HG02943 (cell line): ENCODE measurements around the gene PSMD1.
"Not testable (repeated sequence)": the region's sequence is repeated elsewhere in the genome, so short reads cannot be mapped to it uniquely, and the experiment has no call there.

Experiments
- ATAC-seq: cut with Tn5 transposase; IDR thresholded peaks from one replicate; pipeline ENCODE4 v1.9.1; 2021; ENCODE audit warnings: mild to moderate bottlenecking, low read depth, moderate library complexity; ENCODE audit not compliant: unreplicated experiment

The PSMD1 gene

GRCh38 chr2:231140808-231141207 is 84.1 kb downstream of the PSMD1 start:
- not testable (repeated sequence) for ATAC-seq

GRCh38 chr2:231144896-231145295 is 88.2 kb downstream of the PSMD1 start:
- no peak for ATAC-seq

- no peak for ATAC-seq
Observed at GRCh38 chr2:231146665-231147064, 90.0 kb downstream of the PSMD1 start.

GRCh38 chr2:231152800-231153557 is 96.3 kb downstream of the PSMD1 start:
- ATAC-seq = no peak

- ATAC-seq = no peak
Observed at GRCh38 chr2:231159306-231159705, 102.6 kb downstream of the PSMD1 start.

GRCh38 chr2:231160701-231161100 is 104.0 kb downstream of the PSMD1 start:
- no peak for ATAC-seq

GRCh38 chr2:231161252-231161839 is 104.7 kb downstream of the PSMD1 start:
- ATAC-seq = no peak

GRCh38 chr2:231161877-231162329 is 105.2 kb downstream of the PSMD1 start:
- no peak for ATAC-seq

GRCh38 chr2:231163011-231163410 is 106.3 kb downstream of the PSMD1 start:
- ATAC-seq = no peak

- ATAC-seq = no peak
Observed at GRCh38 chr2:231163414-231164095, 106.9 kb downstream of the PSMD1 start.

GRCh38 chr2:231167745-231168459 is 111.2 kb downstream of the PSMD1 start:
- ATAC-seq = no peak

GRCh38 chr2:231168460-231169139 is 111.9 kb downstream of the PSMD1 start:
- no peak for ATAC-seq

GRCh38 chr2:231169488-231169887 is 112.8 kb downstream of the PSMD1 start:
- ATAC-seq = no peak

GRCh38 chr2:231170055-231170454 is 113.4 kb downstream of the PSMD1 start:
- no peak for ATAC-seq

- ATAC-seq = no peak
Observed at GRCh38 chr2:231172025-231172424, 115.4 kb downstream of the PSMD1 start.

- ATAC-seq = no peak
Observed at GRCh38 chr2:231174211-231174651, 117.6 kb downstream of the PSMD1 start.

GRCh38 chr2:231176066-231176465 is 119.4 kb downstream of the PSMD1 start:
- ATAC-seq = no peak

GRCh38 chr2:231177156-231178025 is 120.7 kb downstream of the PSMD1 start:
- no peak for ATAC-seq

- not testable (repeated sequence) for ATAC-seq
Observed at GRCh38 chr2:231178805-231179204, 122.1 kb downstream of the PSMD1 start.
